ENCODE results near the gene ALK.

Gene ALK

DNA sequence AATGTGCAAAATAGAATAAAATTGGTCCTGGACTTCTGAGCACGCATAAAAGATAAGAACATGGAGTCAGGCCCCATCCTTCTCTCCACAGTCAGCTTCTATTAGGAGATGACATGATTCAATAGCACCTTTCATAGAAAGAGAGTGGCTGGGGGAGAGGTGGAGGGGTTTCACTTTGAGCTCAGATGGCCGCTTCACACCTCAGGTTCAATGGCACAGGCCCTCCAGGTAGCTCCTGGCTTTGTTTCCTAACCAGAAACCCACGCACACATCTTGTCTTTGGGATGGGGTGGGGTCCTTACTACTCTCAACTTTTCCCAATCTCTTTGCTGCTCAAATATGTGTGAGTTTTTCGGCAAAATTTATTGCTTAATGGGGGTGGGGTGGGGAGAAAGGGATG lies 473.9 kb downstream of the ALK start:
- no peak for DNase-seq (ENCODE audit: low read depth)
- no peak for TF ChIP-seq CTCF (IDR thresholded peaks at IDR 0.05; ENCODE audit: control insufficient read depth, insufficient read depth, low read depth, low read length, missing control alignments)
- H3K4me3 ChIP-seq (ENCODE audit: control insufficient read depth, low read depth, low read length) = no peak overlapping the region

DNA sequence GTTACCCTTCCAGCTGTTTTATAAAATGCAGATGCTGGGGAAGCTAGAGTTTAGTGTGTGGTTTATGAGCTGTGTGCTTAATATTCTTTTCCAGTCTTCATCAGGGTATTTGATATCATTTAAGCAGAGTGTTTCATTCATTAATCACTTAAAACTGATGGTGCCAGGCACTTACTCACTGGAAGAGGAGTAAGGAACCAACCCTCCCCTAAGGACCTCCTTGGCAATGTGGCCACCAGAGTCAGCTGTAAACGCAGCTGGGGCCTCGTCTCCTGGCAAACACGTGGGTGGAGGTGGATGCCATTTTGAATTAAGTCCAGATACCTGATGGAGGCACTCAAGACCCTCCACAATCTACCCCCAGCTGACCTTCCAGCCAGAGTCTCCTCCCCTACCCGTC lies 474.5 kb downstream of the ALK start:
- no peak overlapping the region for H3K4me3 ChIP-seq (ENCODE audit: control insufficient read depth, low read depth, low read length)
- no peak for DNase-seq (ENCODE audit: low read depth)
- no peak for TF ChIP-seq CTCF (IDR thresholded peaks at IDR 0.05; ENCODE audit: control insufficient read depth, insufficient read depth, low read depth, low read length, missing control alignments)

DNA sequence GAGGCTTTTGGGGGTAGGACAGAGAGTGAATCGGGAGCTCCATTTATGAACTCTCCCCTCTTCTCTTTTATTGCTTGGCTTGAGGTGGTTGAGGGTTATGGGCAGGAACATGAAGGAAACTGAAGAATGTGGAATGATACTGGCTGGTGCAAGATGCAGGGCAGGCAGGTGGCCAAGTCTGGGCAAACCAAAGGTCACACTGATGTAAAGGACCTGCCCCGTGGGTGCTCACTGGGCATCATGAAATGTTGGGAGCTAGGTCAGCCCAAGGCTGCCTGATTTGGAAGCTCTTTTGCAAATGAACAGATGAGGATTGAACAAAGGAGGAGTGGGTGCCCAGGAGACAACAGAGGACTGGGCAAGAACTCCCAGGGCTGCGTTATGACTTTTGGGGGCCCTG lies 477.2 kb downstream of the ALK start:
- H3K4me3 ChIP-seq (ENCODE audit: control insufficient read depth, low read depth, low read length) = no peak overlapping the region
- no peak for TF ChIP-seq CTCF (IDR thresholded peaks at IDR 0.05; ENCODE audit: control insufficient read depth, insufficient read depth, low read depth, low read length, missing control alignments)
- no peak for DNase-seq (ENCODE audit: low read depth)

DNA sequence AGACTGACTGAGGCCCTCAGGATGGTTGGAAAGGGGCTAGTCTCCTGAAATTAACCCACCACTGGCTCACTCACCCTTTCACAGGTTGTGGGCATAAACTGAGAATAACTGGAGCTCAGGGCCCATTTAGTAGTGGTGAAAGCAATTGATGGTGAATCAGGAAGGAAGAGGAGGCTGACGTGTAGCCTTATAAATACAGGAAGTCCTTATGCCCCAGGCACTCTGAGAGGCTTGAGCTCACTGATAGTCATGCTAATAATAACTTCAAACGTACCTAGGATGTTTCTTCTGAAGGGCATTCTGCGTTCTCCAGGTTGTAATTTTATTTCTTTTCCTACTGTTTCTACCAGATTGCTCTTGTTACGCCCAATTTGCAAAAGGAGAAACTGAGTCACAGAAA lies 477.8 kb downstream of the ALK start:
- H3K4me3 ChIP-seq (ENCODE audit: control insufficient read depth, low read depth, low read length) = no peak overlapping the region
- no peak for DNase-seq (ENCODE audit: low read depth)
- TF ChIP-seq CTCF (IDR thresholded peaks at IDR 0.05; ENCODE audit: control insufficient read depth, insufficient read depth, low read depth, low read length, missing control alignments) = no peak

DNA sequence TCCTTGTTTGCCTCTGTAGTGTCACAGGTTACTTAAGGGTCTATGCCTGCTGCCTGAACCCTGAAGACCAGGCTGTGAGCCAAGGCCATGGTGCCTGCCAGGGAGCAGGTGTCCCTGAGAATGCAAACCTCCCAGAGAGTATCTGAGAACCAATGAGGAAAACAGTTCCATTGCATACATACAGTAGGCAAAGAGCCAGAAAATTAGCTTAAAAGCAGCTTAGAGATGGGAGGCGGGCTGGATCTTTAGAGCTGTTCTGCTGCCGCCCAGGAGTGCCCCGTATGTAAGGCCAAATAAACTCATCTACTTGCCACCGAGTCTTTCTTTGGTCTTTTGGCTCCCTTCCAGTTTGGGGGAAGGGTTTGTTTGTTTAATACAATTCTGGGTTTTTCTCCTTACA lies 478.2 kb downstream of the ALK start:
- H3K4me3 ChIP-seq (ENCODE audit: control insufficient read depth, low read depth, low read length) = no peak overlapping the region
- no peak for DNase-seq (ENCODE audit: low read depth)
- TF ChIP-seq CTCF (IDR thresholded peaks at IDR 0.05; ENCODE audit: control insufficient read depth, insufficient read depth, low read depth, low read length, missing control alignments) = no peak

- TF ChIP-seq CTCF (IDR thresholded peaks at IDR 0.05; ENCODE audit: control insufficient read depth, insufficient read depth, low read depth, low read length, missing control alignments) = no peak
- no peak for DNase-seq (ENCODE audit: low read depth)
- H3K4me3 ChIP-seq (ENCODE audit: control insufficient read depth, low read depth, low read length) = no peak overlapping the region
These were observed 480.3 kb downstream of the ALK start for GRCh38 chr2:29440921-29441623.

Data from AG09309 (cell line).